Stimulated activated CD8-positive, alpha-beta memory T cell treated with anti-CD3 and anti-CD28 coated beads, Interleukin-4, amount 100 ng/mL, for 24 hours (primary cell): ENCODE results near the gene NOL4L.
A peak's percentile ranks its signal among the peaks of the same experiment; 100 is the strongest.

Source experiments
- DNase-seq: peaks from one replicate; pipeline ENCODE4 v3.0.0-alpha.2; 2020; ENCODE audit warnings: low read depth

Gene NOL4L

GRCh38 chr20:32444474-32445220 lies 140.5 kb downstream of the NOL4L start:
- no peak for DNase-seq

GRCh38 chr20:32443386-32443974 lies 141.7 kb downstream of the NOL4L start:
- DNase-seq = no peak

- DNase-seq = no peak
These were observed 142.3 kb downstream of the NOL4L start for GRCh38 chr20:32442630-32443373.

- DNase-seq = no peak
These were observed 143.5 kb downstream of the NOL4L start for GRCh38 chr20:32441638-32442037.

- DNase-seq = no peak
These were observed 144.4 kb downstream of the NOL4L start for GRCh38 chr20:32440758-32441078.

- DNase-seq = no peak
These were observed 144.9 kb downstream of the NOL4L start for GRCh38 chr20:32440069-32440757.

GRCh38 chr20:32439132-32439829 lies 145.9 kb downstream of the NOL4L start:
- peak; percentile 15 for DNase-seq

- DNase-seq = no peak
These were observed 146.7 kb downstream of the NOL4L start for GRCh38 chr20:32438331-32438858.

GRCh38 chr20:32437391-32438074 lies 147.6 kb downstream of the NOL4L start:
- no peak for DNase-seq

GRCh38 chr20:32436968-32437367 lies 148.2 kb downstream of the NOL4L start:
- DNase-seq = no peak

- no peak for DNase-seq
These were observed 148.8 kb downstream of the NOL4L start for GRCh38 chr20:32436142-32436861.

GRCh38 chr20:32435449-32436107 lies 149.6 kb downstream of the NOL4L start:
- DNase-seq = no peak

- no peak for DNase-seq
These were observed 150.7 kb downstream of the NOL4L start for GRCh38 chr20:32434434-32434833.

GRCh38 chr20:32433311-32434021 lies 151.7 kb downstream of the NOL4L start:
- DNase-seq = no peak

GRCh38 chr20:32432277-32432676 lies 152.9 kb downstream of the NOL4L start:
- no peak for DNase-seq

GRCh38 chr20:32431457-32431856 lies 153.7 kb downstream of the NOL4L start:
- DNase-seq = no peak

- no peak for DNase-seq
These were observed 155.3 kb downstream of the NOL4L start for GRCh38 chr20:32429745-32430360.

- DNase-seq = no peak
These were observed 155.8 kb downstream of the NOL4L start for GRCh38 chr20:32429343-32429742.

- no peak for DNase-seq
These were observed 157.1 kb downstream of the NOL4L start for GRCh38 chr20:32427996-32428395.
